IMR-90 (cell line): ENCODE results near the gene ICAM5. TPM values are rescaled to one million over a fixed set of nuclear protein-coding genes. Genes with fewer than 3 reads are reported as not detected.
A peak's percentile ranks its signal among the peaks of the same experiment; 100 is the strongest.

Experiments
- ATAC-seq: fragments of 200-7000 bp; cut with Tn5 transposase; 2 replicates; pipeline ENCODE4 v1.9.1; 2020; ENCODE audit warnings: low read depth, mild to moderate bottlenecking, moderate library complexity
- BruUV-seq: library from RNA; stranded (reverse); fragments of 400-500 nt; replicated peaks from 2 replicates; lab custom pipeline; 2021; lab: Mats Ljungman, UMichigan
- CTCF ChIA-PET: fragments of 300-600 bp; formaldehyde crosslinking; extraction: SDS; loops from one replicate; lab custom pipeline; 2021; ENCODE audit warnings: antibody characterized with exemption; lab: Yijun Ruan, JAX
- POLR2A ChIA-PET: fragments of 300-600 bp; sonication (Branson Sonifier 250); formaldehyde crosslinking; loops from one replicate; lab custom pipeline; 2022; ENCODE audit warnings: antibody characterized with exemption; ENCODE audit not compliant: unreplicated experiment; lab: Charles Lee
- DNase-seq: peaks from one replicate; pipeline ENCODE4 v3.0.0; 2013
- H2AFZ ChIP-seq: replicated peaks from 2 replicates; pipeline ENCODE3; 2013; ENCODE audit warnings: low read length, mild to moderate bottlenecking; ENCODE audit not compliant: poor library complexity
- H2AK5ac ChIP-seq: 2 replicates; pipeline ENCODE4 v1.6.1; 2013; ENCODE audit warnings: low read depth, low read length, inconsistent platforms
- H2AK9ac ChIP-seq: replicated peaks from 2 replicates; pipeline ENCODE3; 2013; ENCODE audit warnings: mild to moderate bottlenecking, low read depth, low read length, moderate library complexity; ENCODE audit not compliant: poor library complexity
- H2BK120ac ChIP-seq: 2 replicates; pipeline ENCODE4 v1.6.1; 2013; ENCODE audit warnings: low read depth, low read length, inconsistent platforms
- H2BK15ac ChIP-seq: 3 replicates; pipeline ENCODE4 v1.6.1; 2013; ENCODE audit warnings: low read depth, low read length, inconsistent platforms
- H2BK20ac ChIP-seq: 2 replicates; pipeline ENCODE4 v1.6.1; 2013; ENCODE audit warnings: low read depth, mild to moderate bottlenecking, inconsistent platforms, low read length, moderate library complexity
- H2BK5ac ChIP-seq: 2 replicates; pipeline ENCODE4 v1.6.1; 2013; ENCODE audit warnings: mild to moderate bottlenecking, low read depth, low read length, inconsistent platforms; ENCODE audit not compliant: poor library complexity, severe bottlenecking
- H3K14ac ChIP-seq: replicated peaks from 2 replicates; pipeline ENCODE4 v1.6.1; 2013; ENCODE audit warnings: low read depth, low read length, inconsistent platforms
- H3K18ac ChIP-seq: 2 replicates; pipeline ENCODE4 v1.6.1; 2013; ENCODE audit warnings: low read depth, low read length, control low read depth
- H3K23ac ChIP-seq: 2 replicates; pipeline ENCODE4 v1.6.1; 2013; ENCODE audit warnings: low read depth, low read length, inconsistent platforms
- H3K27ac ChIP-seq: 2 replicates; pipeline ENCODE4 v1.5.1; 2013; ENCODE audit warnings: mild to moderate bottlenecking, control low read depth, low read length; ENCODE audit not compliant: insufficient read depth
- H3K27me3 ChIP-seq: 2 replicates; pipeline ENCODE4 v1.6.1; 2013; ENCODE audit warnings: low read length; ENCODE audit not compliant: control insufficient read depth, insufficient read depth
- H3K36me3 ChIP-seq: 2 replicates; pipeline ENCODE4 v1.6.1; 2013; ENCODE audit warnings: low read length, mixed read lengths; ENCODE audit not compliant: control insufficient read depth, insufficient read depth
- H3K4ac ChIP-seq: 2 replicates; pipeline ENCODE4 v1.6.1; 2013; ENCODE audit warnings: low read depth, low read length, inconsistent platforms
- H3K4me1 ChIP-seq: 2 replicates; pipeline ENCODE4 v1.6.1; 2013; ENCODE audit warnings: low read length, mixed read lengths; ENCODE audit not compliant: control insufficient read depth, insufficient read depth
- H3K4me2 ChIP-seq: 2 replicates; pipeline ENCODE4 v1.6.1; 2013; ENCODE audit warnings: low read depth, mild to moderate bottlenecking, control low read depth, low read length, moderate library complexity
- H3K4me3 ChIP-seq: 2 replicates; pipeline ENCODE4 v1.5.1; 2013; ENCODE audit warnings: low read depth, mild to moderate bottlenecking, control low read depth, low read length, moderate library complexity; ENCODE audit not compliant: insufficient read depth
- H3K56ac ChIP-seq: 2 replicates; pipeline ENCODE4 v1.6.1; 2013; ENCODE audit warnings: low read length, inconsistent platforms; ENCODE audit not compliant: insufficient read depth; ENCODE audit errors: extremely low read depth
- H3K79me1 ChIP-seq, 2 experiments: 2 replicates each; pipeline ENCODE4 v1.6.1; 2013; ENCODE audit warnings: low read length in 2 of 2, inconsistent platforms in 1 of 2, low read depth in 1 of 2
- H3K9ac ChIP-seq: 2 replicates; pipeline ENCODE4 v1.6.1; 2013; ENCODE audit warnings: low read depth, low read length, control low read depth
- H3K9me1 ChIP-seq: 2 replicates; pipeline ENCODE4 v1.6.1; 2013; ENCODE audit warnings: low read length, inconsistent platforms; ENCODE audit not compliant: insufficient read depth
- H3K9me3 ChIP-seq: 2 replicates; pipeline ENCODE4 v1.6.1; 2013; ENCODE audit warnings: low read length; ENCODE audit not compliant: control insufficient read depth, insufficient read depth
- H4K20me1 ChIP-seq: 2 replicates; pipeline ENCODE4 v1.6.1; 2013; ENCODE audit warnings: low read length, inconsistent platforms; ENCODE audit not compliant: insufficient read depth
- H4K5ac ChIP-seq: 2 replicates; pipeline ENCODE4 v1.6.1; 2013; ENCODE audit warnings: mild to moderate bottlenecking, low read depth, low read length, control low read depth
- H4K8ac ChIP-seq, 2 experiments: 2 replicates each; pipeline ENCODE4 v1.6.1; 2013; ENCODE audit warnings: low read depth in 2 of 2, low read length in 2 of 2, control low read depth in 1 of 2, inconsistent platforms in 1 of 2
- H4K91ac ChIP-seq: 2 replicates; pipeline ENCODE4 v1.6.1; 2013; ENCODE audit warnings: low read depth, low read length, inconsistent platforms; ENCODE audit not compliant: insufficient read depth
- BHLHE40 ChIP-seq: fragments of 150-350 bp; IDR thresholded peaks from 2 replicates; pipeline ENCODE4 v1.6.1; 2016; ENCODE audit warnings: mild to moderate bottlenecking, low read depth, low read length
- CEBPB ChIP-seq: IDR thresholded peaks from 2 replicates; pipeline ENCODE4 v1.6.1; 2012; ENCODE audit warnings: low read depth, low read length, improper control_type of control experiment
- CHD1 ChIP-seq: IDR thresholded peaks from 2 replicates; pipeline ENCODE4 v1.6.1; 2012; ENCODE audit warnings: low read depth, low read length, improper control_type of control experiment
- FOS ChIP-seq: fragments of 150-350 bp; IDR thresholded peaks from 2 replicates; pipeline ENCODE4 v1.6.1; 2016; ENCODE audit warnings: low read depth, low read length
- MAFK ChIP-seq: IDR thresholded peaks from 2 replicates; pipeline ENCODE4 v1.6.1; 2012; ENCODE audit warnings: low read depth, low read length, improper control_type of control experiment
- MAZ ChIP-seq: IDR thresholded peaks from 2 replicates; pipeline ENCODE4 v1.6.1; 2012; ENCODE audit warnings: low read depth, mild to moderate bottlenecking, low read length, improper control_type of control experiment, moderate library complexity, borderline replicate concordance
- MXI1 ChIP-seq: IDR thresholded peaks from 2 replicates; pipeline ENCODE4 v1.6.1; 2012; ENCODE audit warnings: low read depth, mild to moderate bottlenecking, low read length, moderate library complexity, borderline replicate concordance
- NFE2L2 ChIP-seq: fragments of 150-350 bp; IDR thresholded peaks from 2 replicates; pipeline ENCODE4 v1.6.1; 2016; ENCODE audit warnings: low read depth, mild to moderate bottlenecking, low read length
- RCOR1 ChIP-seq: IDR thresholded peaks from 2 replicates; pipeline ENCODE4 v1.6.1; 2012; ENCODE audit warnings: mild to moderate bottlenecking, low read length, improper control_type of control experiment; ENCODE audit not compliant: insufficient replicate concordance
- SMC3 ChIP-seq: fragments of 150-350 bp; IDR thresholded peaks from 2 replicates; pipeline ENCODE4 v1.6.1; 2016; ENCODE audit warnings: low read depth, mild to moderate bottlenecking, antibody characterized with exemption, low read length, moderate library complexity
- WGBS, 2 experiments: methylation state at CpG; one replicate each; pipeline versions ENCODE4 v1.1.5 to v1.1.7; 2013; ENCODE audit warnings: missing lambda C conversion rate in 2 of 2; ENCODE audit not compliant: insufficient read length in 1 of 2; ENCODE audit errors: extremely low coverage in 2 of 2; 5-methylcytosine and 5-hydroxymethylcytosine counted together
- dilution Hi-C: fragments of 300-500 bp; cut with HindIII; formaldehyde crosslinking; loops from one replicate; pipeline ENCODE4 v1.14.3; 2018; ENCODE audit warnings: low sequenced_read_pairs; ENCODE audit not compliant: unreplicated experiment
- in situ Hi-C: fragments of 300-500 bp; cut with MboI; formaldehyde crosslinking; loops from 3 replicates; pipeline ENCODE4 v1.14.3; 2019; ENCODE audit warnings: low sequenced_read_pairs, inconsistent platforms, mixed read lengths
- intact Hi-C: fragments of 100-400 bp; cut with micrococcal nuclease; formaldehyde crosslinking; loops from 2 replicates; pipeline ENCODE4 v1.10.0; 2022
- polyA plus RNA-seq, 3 experiments: library from polyadenylated mRNA; depleted of rRNA; stranded (reverse); fragments of >200 nt; gene quantifications; 2 replicates each; pipeline ENCODE4 v1.2.3, GENCODE V29; 2012; ENCODE audit warnings: low replicate concordance in 1 of 3
- total RNA-seq: library from RNA; depleted of rRNA; stranded (reverse); fragments of >200 nt; gene quantifications from 2 replicates; pipeline ENCODE4 v1.2.3, GENCODE V29; 2012
- TF ChIP-seq, protein P1 (sequence below): fragments of 150-350 bp; IDR thresholded peaks from 2 replicates; pipeline ENCODE4 v1.6.1; 2016; ENCODE audit warnings: low read depth, mild to moderate bottlenecking, low read length, moderate library complexity, borderline replicate concordance

Gene ICAM5
- total and polyA plus RNA-seq, 2 of the 4 experiments (the other 2 are of a cell fraction): 3.0 to 23.9 TPM

DNA sequence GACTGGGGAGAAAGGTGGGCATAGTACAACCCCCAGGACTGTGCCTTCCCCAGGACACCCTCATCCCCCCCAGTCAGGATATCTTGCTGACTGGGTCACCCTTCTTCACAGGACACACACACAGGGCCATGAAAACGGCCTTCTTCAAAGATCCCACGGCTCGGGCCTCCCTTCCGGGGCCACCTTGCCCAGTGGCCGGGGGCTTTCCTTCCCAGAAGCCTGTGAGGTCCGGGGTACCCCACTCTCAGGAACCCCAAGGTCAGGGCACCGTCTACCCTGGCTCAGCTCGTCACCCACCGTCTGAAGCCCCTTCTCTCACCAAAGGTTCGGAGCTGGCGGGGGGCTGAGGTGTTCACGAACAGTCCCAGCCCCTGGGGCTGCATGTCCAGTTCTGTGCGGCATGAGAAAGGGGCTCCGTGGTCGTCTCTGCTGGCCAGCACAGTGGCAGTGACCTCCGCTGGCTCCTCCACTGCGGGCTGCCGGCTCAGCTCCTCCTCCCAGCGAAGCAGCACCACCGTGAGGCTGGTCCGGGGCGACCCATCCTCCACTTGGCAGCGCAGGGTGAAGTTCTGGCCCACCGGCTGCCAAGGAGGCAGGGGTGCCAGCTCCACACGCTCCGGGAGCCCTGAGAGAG is 45.7 kb downstream of the ICAM5 start:
- Histone ChIP-seq H2AK5ac (no peak overlapping the region; the same call in 1 of the 2 replicates), H2BK5ac (peak overlapping the region; percentile 40), H2BK120ac (no peak overlapping the region), H2AK9ac (peak overlapping the region; percentile 18), H2AFZ (peak overlapping the region; percentile 98), H3K23ac (no peak overlapping the region), H3K79me1 (peaks cover 6 to 26% of the 10 kb centered on the region in 2 experiments), H2BK15ac (no peak overlapping the region), H3K9me1 (no peaks in the 10 kb centered on the region; the same call in 1 of the 2 replicates), H3K14ac (no peak overlapping the region), H3K4ac (no peak overlapping the region; the same call in 1 of the 2 replicates), H4K8ac (no peak overlapping the region), H3K4me1 (peaks cover 5% of the 10 kb centered on the region; the same call in 1 of the 2 replicates), H3K36me3 (peaks cover under 1% of the 10 kb centered on the region), H4K5ac (no peak overlapping the region), H3K18ac (no peak overlapping the region), H3K4me2 (no peak overlapping the region; the same call in 1 of the 2 replicates), H3K9me3 (no peaks in the 10 kb centered on the region), H4K91ac (no peak overlapping the region), H2BK20ac (no peak overlapping the region), H3K27ac (no peak overlapping the region), H3K4me3 (no peak overlapping the region), H3K9ac (no peak overlapping the region), H3K56ac (no peak overlapping the region), H4K20me1 (peaks cover 21% of the 10 kb centered on the region), H3K27me3 (no peaks in the 10 kb centered on the region)
- intact Hi-C loops (loop anchor here (2.0 kb wide), 1 partner anchor 67 kb away; no protein-coding TSS in a partner anchor), in situ Hi-C loops (no loop called here), dilution Hi-C loops (no loop called here)
- DNase-seq (no peak), ATAC-seq (no peak)
- TF ChIP-seq MXI1: no peak
- no peak for TF ChIP-seq MAFK
- TF ChIP-seq BHLHE40: no peak
- no peak for TF ChIP-seq MAZ
- TF ChIP-seq CHD1: no peak
- TF ChIP-seq, protein P1, sequence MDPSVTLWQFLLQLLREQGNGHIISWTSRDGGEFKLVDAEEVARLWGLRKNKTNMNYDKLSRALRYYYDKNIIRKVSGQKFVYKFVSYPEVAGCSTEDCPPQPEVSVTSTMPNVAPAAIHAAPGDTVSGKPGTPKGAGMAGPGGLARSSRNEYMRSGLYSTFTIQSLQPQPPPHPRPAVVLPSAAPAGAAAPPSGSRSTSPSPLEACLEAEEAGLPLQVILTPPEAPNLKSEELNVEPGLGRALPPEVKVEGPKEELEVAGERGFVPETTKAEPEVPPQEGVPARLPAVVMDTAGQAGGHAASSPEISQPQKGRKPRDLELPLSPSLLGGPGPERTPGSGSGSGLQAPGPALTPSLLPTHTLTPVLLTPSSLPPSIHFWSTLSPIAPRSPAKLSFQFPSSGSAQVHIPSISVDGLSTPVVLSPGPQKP: no peak
- TF ChIP-seq CEBPB: no peak
- no peak for TF ChIP-seq SMC3
- TF ChIP-seq FOS: no peak
- TF ChIP-seq RCOR1: no peak
- TF ChIP-seq NFE2L2: no peak
- POLR2A ChIA-PET: interaction anchor here (0.5 to 0.6 kb wide), 2 partner anchors 52 to 1844 kb away, joined by 4 to 9 read pairs; no protein-coding TSS in a partner anchor
- 50% methylated on average over 14 of the region's 26 CpGs; no CpG with 5 or more reads in 1 of the 2 experiments for WGBS, 2 experiments
- CTCF ChIA-PET: no interaction called here
- BruUV-seq: no TSS peak
